GM19397 (cell line): Measurements from ENCODE around the gene CEPT1.
"Not testable (repeated sequence)": the region's sequence is repeated elsewhere in the genome, so short reads cannot be mapped to it uniquely, and the experiment has no call there.

Source experiments
- ATAC-seq: cut with Tn5 transposase; IDR thresholded peaks from one replicate; pipeline ENCODE4 v1.9.1; 2021; ENCODE audit warnings: mild to moderate bottlenecking, moderate library complexity; ENCODE audit not compliant: unreplicated experiment

Gene CEPT1

DNA sequence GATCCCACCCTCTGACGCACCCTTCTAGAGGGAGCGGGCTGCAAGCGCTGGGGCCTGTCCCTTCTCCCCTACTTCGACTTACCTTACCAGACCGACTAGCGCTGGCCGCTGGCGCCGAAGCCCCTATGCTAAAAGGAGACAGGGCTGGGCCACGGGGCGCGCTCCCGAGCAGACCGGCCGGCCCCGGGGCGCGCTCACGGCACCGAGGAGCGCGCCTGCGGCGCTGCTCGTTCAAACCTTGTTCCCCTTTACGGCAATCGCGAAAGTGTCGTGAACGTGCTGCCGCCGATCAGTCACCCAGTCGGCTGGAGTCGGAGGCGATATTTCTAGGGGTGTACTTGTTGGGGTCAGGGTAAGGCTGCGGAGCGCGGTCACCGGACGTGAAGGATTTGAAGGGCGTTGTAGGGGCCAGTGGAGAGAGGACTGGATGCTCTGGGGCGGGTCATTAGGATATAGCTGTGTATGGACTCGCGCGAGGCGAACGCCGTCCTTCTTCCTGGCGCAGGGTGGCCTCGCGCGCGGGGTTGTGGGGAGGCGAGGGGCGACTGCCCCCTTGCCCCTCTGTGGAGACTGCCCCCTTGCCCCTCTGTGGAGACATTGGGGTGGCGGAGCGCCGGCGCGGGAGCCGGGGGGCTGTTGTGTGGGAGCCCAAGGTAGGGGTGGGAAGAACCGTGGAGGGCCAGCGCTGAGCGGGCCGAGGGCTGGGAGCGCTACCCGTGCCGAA lies at the start of gene CEPT1, which contains the start of gene DRAM2:
Gene CEPT1 (plus strand): TSS at position 268 of the 724 bp plus-strand sequence. CDS start 7,492 bp downstream, outside the sequence.
Gene DRAM2 (minus strand): TSS at position 138 of the 724 bp plus-strand sequence. CDS start 8,539 bp downstream, outside the sequence.
- ATAC-seq = peak; percentile 81

DNA sequence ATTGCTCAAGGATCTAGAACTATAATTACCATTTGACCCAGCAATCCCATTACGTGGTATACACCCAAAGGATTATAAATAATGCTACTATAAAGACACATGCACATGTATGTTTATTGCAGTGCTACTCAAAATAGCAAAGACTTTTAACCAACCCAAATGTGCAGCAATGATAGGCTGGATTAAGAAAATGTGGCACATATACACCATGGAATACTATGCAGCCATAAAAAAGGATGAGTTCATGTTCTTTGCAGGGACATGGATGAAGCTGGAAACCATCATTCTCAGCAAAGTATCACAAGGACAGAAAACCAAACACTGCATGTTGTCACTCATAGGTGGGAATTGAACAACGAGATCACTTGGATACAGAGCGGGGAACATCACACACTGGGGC lies 44.6 kb upstream of the CEPT1 start:
- ATAC-seq = not testable (repeated sequence)

DNA sequence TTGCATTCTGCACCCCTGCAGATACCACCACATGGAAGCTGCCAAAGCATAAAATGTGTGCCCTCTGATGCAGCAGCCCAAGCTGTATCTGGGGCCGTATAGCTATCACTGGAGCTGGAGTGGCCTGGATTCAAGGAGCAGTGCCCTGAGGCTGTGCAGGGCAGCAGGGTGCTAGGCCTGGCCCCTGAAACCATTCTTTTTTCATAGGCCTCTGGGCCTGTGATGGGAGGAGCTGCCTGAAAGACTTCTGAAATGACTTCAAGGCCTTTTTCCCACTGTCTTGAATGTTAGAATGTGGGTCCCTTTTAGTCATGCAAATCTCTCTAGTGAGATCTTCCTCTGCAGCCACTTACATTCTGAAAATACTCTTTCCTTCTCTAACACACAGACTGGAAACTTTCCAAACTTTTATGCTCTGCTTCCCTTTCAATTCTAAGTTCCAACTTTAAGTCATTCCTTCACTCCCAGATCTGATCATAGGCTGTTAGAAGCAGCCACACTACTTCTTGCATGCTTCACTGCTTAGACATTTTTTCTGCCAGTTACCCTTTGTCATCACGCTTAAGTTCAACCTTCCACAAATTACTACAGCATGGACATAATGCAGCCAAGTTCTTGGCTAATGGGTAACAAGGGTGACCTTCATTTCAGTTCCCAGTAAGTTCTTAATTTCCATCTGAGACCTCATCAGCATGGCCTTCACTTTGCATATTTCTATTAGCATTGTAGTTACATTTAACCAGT lies 42.5 kb upstream of the CEPT1 start:
- no peak for ATAC-seq

DNA sequence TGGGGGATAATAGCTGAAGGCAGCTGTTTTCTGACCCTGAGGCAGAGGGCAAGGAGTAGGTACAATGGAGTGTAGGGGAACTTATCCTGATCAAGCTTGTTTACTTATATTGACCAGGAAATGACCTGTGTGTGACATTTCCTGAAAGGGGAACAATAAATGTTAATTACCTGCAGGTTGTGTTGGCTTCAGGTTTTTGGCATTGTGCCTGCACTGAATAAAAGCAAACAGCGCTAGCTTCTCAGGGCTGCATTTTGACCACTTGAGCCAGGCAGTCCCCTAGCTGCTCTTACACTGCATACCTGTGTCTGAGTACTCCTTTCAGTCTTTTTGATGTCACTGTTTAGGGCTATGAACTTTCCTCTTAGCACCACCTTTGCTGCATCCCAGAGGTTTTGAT lies 40.7 kb upstream of the CEPT1 start:
- ATAC-seq = no peak

DNA sequence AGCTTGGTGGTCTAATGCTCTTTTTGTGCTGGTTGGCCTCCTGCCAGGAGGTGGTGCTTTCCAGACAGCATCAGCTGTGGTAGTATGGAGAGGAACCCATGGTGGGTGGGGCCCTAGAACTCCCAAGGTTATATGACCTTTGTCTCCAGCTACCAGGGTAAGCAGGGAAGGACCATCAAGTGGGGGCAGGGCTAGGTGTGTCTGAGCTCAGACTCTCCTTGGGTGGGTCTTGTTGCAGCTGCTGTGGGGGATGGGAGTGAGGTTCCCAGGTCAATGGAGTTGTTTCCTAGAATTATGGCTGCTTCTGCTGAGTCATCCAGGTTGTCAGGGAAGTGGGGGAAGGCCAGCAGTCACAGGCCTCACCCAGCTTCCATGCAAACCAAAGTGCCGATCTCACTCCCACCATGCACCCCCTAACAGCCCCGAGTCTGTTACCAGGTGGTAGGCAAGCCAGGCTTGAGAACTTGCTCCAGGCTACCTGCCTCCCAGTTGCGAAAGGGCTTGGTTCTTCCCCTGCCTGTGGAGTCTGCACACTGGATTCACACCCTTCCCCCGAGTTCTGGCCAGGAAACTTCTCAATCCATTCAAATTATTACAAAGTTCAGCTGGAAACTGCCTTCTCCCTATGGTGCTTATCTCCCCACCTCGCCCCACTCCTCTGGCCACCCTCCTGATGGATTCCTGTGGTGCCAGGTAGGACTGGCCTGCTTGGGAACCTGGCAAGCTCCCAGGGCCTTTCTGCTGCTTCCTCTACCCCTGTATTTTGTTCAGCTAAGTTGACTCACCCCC lies 38.0 kb upstream of the CEPT1 start:
- no peak for ATAC-seq

DNA sequence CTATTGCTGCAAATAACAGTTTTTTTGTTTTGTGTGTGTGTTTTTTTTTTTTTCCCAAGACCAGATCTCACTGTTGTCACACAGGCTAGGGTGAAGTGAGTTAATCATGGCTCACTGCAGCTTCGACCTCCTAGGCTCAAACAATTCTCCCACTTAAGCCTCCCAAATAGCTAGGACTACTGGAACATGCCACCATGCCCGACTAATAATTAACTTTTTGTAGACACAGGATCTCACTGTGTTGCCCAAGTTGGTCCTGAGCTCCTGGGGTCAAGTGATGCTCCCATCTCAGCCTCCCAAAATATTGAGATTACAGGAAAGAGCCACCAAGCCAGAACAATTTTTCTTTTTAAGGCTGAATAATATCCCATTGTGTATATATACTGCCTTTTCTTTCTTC lies 35.0 kb upstream of the CEPT1 start:
- no peak for ATAC-seq

DNA sequence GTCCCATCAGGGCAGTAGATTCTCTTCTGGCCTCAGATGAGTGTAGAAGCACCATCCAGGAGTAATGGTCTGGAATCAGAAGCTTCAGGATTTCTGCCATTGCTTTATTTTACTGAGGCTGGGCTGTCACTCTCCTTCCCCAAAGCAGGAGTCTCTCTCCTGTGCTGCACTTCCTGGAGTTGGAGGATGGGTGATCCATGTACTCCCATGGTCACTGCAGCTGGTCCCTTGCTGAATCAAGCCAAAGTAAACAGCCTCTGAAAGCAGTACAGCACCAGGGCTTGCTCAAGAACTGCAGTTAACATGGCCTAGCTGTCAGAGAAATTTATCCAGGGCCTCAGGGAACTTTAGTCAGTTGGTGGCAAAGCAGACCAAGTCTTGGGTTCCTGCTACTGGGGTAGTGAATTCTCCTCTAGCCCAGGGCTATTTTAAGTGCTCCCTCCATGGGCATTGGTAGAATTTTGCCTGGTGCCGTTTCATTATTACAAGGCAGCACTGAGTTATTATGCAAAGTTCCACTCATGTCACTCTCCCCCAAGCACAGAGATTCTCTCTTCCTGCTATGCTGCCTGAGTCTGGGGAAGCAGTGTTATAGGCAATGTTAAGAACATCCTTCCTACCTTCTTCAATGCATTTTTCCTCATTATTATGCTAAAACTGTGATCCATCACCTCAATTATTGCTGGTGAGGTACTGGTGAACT lies 29.7 kb upstream of the CEPT1 start:
- ATAC-seq = no peak

DNA sequence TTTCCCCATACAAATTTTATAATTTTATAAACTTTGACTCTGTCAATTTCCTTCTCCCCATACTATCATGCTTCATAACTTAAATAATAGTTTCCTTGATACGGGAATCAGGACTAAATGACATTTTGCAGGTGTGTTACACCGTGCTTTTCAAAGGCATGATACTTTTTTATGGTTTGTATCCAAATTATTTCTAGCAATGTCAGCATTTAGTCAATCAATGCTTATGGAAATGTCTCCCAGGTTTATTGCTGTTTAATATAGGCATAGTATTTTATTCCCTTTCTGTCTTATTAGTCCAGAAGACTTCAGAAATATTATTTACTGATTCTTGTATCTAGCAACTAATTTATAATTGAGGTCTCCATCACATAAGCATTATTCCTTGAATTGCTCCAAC lies 23.5 kb upstream of the CEPT1 start:
- no peak for ATAC-seq

DNA sequence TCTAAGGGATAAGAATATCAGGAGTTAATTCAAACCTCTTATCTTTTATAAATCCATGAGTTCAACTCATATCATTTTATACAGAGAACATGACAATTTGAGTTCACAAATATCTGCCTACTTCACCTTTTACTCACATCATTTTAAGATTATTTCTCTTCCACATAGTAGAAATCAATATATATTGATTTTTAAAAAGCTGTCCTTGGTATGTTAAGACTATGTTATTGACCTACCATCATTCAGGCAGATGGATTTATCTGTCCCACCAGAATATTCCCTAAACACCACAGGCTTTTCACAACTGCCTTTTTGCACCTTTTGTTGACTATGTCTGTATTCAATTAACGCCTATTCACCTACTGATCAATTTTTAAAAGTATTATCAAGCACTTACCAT lies 13.7 kb upstream of the CEPT1 start:
- no peak for ATAC-seq

DNA sequence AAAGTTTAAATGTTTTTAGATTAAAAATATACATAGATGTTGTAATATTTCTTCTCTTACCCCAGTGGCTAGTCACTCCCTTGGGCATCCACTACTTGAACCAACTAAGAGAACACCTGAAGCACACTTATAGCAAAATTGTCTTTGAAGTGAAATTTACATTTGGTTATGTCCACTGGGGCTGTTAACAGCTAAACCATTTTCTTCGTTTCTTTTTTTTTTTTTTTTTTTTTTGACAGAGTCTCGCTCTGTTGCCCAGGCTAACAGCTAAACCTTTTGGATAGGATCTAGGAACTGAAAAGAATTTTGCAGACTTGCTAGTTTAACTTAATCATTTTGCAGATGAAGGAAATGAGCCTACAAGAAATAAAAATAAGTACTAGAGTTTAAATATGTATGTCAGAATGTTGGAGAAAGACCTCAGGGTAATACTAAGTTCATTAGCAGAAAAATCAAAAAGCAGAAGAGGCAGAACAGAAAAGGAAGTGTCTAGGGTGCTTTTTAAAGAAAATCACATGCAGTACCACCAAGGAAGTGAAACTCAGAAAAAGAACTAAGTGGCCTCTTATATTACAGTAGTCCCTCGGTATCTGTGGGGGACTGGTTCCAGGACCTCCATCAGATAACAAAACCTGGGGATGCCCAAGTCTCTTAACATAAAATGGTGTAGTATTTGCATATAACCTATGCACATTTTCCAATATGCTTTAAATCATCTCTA lies 11.9 kb upstream of the CEPT1 start:
- ATAC-seq = peak; percentile 82

DNA sequence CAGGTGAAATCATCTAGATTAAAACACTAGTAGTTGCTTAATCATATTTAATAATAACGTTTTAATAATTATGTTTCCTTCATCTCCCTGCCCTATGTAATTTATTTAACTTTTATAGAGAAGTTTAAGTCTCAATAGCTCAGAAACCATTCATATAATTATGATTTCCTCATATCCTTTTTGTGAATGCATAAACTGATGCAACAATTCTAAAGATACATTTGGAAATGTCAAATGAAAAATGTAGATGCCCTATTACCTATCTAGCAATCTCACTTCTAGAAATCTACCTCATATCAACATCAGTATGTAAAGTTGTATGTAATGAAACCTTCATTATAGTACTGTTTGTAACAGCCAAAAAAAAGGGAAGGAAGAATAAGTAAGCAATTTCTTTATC lies 10.6 kb upstream of the CEPT1 start:
- no peak for ATAC-seq

DNA sequence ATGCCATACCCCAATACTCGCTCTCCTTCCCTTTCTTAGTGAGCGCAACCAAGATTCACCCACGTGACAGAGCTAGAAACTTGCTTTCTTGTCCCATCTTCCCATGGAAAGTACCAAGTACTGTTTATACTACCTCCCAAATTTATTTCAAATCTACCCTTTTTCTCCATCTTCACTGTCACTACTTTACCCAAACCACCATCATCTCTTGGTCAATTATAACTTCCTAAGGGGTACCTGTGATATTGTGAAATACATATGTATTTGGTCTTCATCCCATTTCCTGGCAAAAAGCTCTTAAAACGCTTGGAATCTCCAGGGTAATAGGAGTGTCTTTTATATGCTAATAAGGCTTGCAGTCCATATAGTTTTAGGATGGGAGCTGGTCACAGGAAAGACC lies 8.3 kb upstream of the CEPT1 start:
- ATAC-seq = no peak

DNA sequence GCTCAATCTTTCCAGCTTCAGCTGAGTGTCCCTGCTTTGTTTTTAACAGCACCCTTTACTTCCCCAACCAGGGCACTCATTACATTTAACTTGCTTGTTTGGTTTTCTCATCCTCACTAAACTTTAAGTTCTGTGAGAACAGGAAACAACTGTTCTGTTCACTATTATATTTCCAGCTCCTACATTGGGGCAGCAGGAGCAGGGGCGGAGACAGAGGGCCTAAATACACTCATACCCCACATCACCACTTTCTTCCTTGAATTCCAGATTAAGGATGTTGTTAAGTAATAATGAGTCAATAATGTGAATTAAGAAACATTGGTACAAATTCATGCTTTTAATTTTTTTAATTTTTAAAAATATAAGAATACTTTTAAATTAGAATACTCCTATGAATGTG lies 6.2 kb upstream of the CEPT1 start:
- no peak for ATAC-seq

DNA sequence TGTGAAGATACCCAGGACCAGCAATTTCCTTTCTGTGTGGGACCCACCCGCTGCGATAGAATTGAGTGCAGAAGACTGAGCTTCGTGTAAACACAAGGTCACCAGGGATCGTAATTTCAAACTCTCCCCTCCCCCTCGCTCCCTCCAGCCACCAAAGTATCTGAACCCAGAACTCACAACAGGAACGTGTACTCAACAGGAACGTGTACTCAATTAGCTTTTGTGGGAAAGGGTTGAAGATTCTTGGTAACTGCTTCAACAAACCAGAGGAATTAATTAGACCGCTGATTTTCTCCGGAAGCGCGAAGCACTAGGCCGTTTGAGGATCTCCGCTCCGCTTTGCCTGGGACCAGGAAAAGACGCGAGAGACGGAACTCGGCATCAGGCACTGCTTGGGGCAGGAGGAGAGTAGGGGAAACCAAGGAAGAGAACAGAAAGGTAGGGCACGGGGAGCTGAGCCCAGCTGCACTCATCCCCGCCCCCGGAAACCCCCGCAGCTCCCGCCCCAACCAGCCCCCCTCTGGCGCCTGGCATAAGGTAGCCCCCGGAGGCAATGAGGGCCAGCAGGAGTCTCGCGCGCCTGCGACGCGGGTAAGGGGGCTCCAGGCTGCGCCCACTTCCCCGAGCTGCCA lies 583 bp upstream of the CEPT1 start:
- ATAC-seq = peak; percentile 42

DNA sequence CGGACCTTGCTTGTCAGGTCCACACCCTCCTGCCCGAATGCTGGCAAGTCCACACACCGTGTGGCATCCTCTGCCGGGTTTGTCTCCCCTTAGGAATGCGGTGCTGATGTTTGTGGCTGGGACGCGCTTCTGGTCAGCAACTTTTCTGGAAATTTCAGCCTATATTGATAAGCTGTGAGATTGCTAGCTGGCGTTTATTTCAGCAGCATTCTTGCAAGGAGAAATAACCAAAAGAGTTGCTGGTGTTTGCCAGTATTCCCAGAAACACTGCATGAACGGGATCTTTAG lies 601 bp downstream of the CEPT1 start:
- no peak for ATAC-seq

DNA sequence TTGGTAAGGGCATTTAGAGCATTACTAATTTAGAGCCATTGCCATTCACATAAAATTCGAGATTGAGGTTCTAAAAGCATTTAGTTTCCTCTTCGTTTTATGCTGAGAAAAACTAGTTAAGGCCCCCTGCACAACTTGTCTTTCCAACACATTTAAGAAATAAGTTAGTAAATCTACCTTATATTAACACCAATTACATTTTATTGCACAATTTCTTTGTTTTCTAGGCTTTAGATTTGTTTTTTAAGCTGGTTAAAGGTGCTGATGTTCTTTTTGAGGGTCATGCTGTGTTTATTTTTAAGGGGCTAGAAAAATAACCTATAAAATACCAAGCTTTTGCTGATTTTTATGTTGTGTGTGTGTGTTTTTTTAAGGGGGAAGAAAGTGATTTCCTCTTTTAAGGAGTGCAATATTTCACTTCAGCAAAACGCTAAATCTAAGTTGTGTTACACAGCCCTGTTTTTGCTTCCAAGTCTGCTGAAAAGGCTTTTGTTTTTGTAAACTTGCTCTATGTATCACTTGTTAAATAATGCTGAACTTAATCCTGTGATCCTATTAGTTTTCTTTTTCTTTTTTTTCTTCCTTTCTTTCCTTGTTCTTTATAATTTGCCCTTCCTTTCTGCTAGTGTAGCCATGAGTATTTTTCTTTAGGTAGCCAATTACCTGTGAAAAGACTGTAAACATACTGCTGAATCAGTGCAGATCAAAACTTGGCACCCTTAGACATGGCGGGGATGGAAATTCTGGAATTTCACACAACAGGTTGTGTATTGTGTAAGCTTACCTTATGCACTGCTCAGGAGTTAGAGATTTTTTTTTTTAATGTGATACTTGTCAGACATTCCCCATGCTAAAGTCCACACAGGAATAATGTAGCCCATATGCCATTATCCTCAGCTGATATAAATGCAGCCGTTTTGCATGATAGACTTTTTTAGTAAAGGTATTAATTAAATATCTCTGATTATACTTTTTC lies 1.5 kb downstream of the CEPT1 start:
- no peak for ATAC-seq

DNA sequence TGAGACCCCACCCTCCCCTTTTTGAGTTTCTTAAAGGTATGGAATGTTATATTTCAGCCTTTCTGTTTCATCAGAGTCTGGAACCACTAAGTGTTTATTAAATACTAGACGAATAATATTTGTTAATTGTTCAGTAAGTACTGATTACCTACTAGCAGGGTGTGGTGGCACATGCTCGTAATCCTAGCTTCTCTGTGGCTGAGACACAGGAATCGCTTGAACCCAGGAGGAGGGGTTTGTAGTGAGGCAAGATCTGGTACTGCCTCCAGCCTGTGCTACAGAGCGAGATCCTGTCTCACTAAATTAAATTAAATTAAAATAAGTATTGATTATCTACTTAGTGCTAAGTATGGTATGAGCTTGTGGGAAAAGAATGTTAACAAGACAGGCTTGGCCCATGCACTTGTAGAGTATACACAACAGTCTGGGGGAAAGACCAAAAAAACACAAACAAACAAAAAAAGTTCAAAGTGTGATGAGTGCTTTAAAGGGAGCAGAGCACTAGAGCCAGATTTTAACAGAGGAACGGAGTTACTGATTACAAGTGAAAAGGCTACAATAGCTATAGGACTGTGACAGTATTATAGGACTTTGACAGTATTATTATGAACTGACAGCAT lies 2.4 kb downstream of the CEPT1 start:
- no peak for ATAC-seq

DNA sequence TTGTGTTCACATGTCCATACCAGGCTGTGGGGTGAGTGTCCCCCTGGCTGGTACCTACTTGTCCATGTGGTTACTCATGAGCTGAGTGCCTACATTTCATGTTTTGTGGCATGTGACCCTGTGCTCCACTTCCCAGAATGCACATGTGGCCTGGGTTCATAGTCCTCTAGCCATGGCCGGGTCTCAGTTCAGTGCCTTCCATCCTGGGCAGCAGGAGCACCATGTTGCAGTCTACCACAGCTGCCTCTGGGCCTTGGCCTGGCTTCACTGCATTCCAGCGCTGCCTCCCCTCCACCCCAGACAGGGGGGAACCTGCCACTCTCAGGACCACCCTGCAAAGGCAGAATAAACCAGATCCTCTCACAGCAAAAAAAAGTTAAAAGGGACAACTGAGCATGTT lies 5.5 kb downstream of the CEPT1 start:
- no peak for ATAC-seq
